Thoracic aorta (tissue), 2 donors: ENCODE data around the gene INPP5A. TPM values are rescaled to one million over a fixed set of nuclear protein-coding genes. Genes with fewer than 3 reads are reported as not detected.
"Not testable (repeated sequence)": the region's sequence is repeated elsewhere in the genome, so short reads cannot be mapped to it uniquely, and the experiment has no call there.

ENCODE experiments used
- ATAC-seq: fragments of 150-250 bp; one replicate; pipeline ENCODE4 v1.8.0; 2017; ENCODE audit warnings: low read depth; ENCODE audit not compliant: insufficient number of reproducible peaks, low FRiP score
- DNase-seq: peaks from one replicate; pipeline ENCODE4 v3.0.0-alpha.2; 2020; ENCODE audit warnings: low spot score
- H3K27ac ChIP-seq, 2 donors: fragments of 200-600 bp; sonication (generic); 1 replicate in 1 of 2; 2 replicates in 1 of 2; pipeline ENCODE4 v1.5.1; 2016; ENCODE audit warnings: mild to moderate bottlenecking in 2 of 2, moderate library complexity in 2 of 2
- H3K27me3 ChIP-seq: fragments of 200-600 bp; sonication (generic); replicated peaks from 2 replicates; pipeline ENCODE4 v1.6.0; 2016; ENCODE audit warnings: mild to moderate bottlenecking; ENCODE audit not compliant: insufficient read depth
- H3K36me3 ChIP-seq: fragments of 200-600 bp; sonication (generic); one replicate; pipeline ENCODE4 v1.5.1; 2016
- H3K4me1 ChIP-seq, 2 donors: fragments of 200-600 bp; sonication (generic); 1 replicate in 1 of 2; 2 replicates in 1 of 2; pipeline versions ENCODE4 v1.5.1 to v1.6.0; 2016; ENCODE audit warnings: low read depth in 2 of 2, mild to moderate bottlenecking in 1 of 2; ENCODE audit not compliant: control insufficient read depth in 1 of 2
- H3K4me3 ChIP-seq: fragments of 200-600 bp; sonication (generic); 2 replicates; pipeline ENCODE4 v1.5.1; 2016; ENCODE audit warnings: mild to moderate bottlenecking
- H3K9me3 ChIP-seq: fragments of 200-600 bp; sonication (generic); 2 replicates; pipeline ENCODE4 v1.5.1; 2016
- CTCF ChIP-seq: fragments of 200-600 bp; sonication (generic); IDR thresholded peaks from one replicate; pipeline ENCODE4 v1.5.1; 2019; ENCODE audit warnings: antibody characterized with exemption
- total RNA-seq, 2 donors: library from RNA; depleted of rRNA; stranded (reverse); fragments of >200 nt; gene quantifications; one replicate each; pipeline versions ENCODE4 v1.1.0 to v1.2.3, GENCODE V29; 2016

Gene INPP5A
- total RNA-seq, 2 donors from 2014 or later = 120 to 142 TPM

- ATAC-seq = no peak
- Histone ChIP-seq H3K36me3 (peaks cover 24% of the 10 kb centered on the region), H3K27ac (no peak overlapping the region)
These were observed 201.1 kb downstream of the INPP5A start for GRCh38 chr10:132738454-132739224.

GRCh38 chr10:132739225-132739613 lies 201.6 kb downstream of the INPP5A start:
- H3K9me3 ChIP-seq = no peaks in the 10 kb centered on the region
- DNase-seq (no peak), ATAC-seq (no peak)
- no peaks in the 10 kb centered on the region for H3K27me3 ChIP-seq
- H3K36me3 ChIP-seq = peaks cover 19% of the 10 kb centered on the region
- H3K4me1 ChIP-seq = no peaks in the 10 kb centered on the region
- H3K27ac ChIP-seq = no peak overlapping the region
- no peak overlapping the region for H3K4me3 ChIP-seq
- no peak for TF ChIP-seq CTCF

More at GRCh38 chr10:132738454-132739224, 201.1 kb downstream of the INPP5A start:
- Histone ChIP-seq H3K9me3 (no peaks in the 10 kb centered on the region), H3K27me3 (no peaks in the 10 kb centered on the region), H3K4me1 (no peaks in the 10 kb centered on the region), H3K4me3 (no peak overlapping the region)
- DNase-seq = no peak
- no peak for TF ChIP-seq CTCF

- H3K36me3 ChIP-seq = peaks cover 15% of the 10 kb centered on the region
- H3K9me3 ChIP-seq = no peaks in the 10 kb centered on the region
- no peak overlapping the region for H3K27ac ChIP-seq
- no peaks in the 10 kb centered on the region for H3K4me1 ChIP-seq
- no peak overlapping the region for H3K4me3 ChIP-seq
- ATAC-seq (no peak), DNase-seq (no peak)
- no peak for TF ChIP-seq CTCF
- H3K27me3 ChIP-seq = no peaks in the 10 kb centered on the region
These were observed 203.0 kb downstream of the INPP5A start for GRCh38 chr10:132740588-132740987.

GRCh38 chr10:132742167-132742836 lies 204.7 kb downstream of the INPP5A start:
- no peak for DNase-seq
- ATAC-seq = no peak
- TF ChIP-seq CTCF = no peak
- Histone ChIP-seq H3K36me3 (peaks cover 12% of the 10 kb centered on the region), H3K4me1 (no peaks in the 10 kb centered on the region), H3K4me3 (no peak overlapping the region), H3K27me3 (no peaks in the 10 kb centered on the region), H3K27ac (no peak overlapping the region), H3K9me3 (no peaks in the 10 kb centered on the region)

- H3K4me1 ChIP-seq = no peaks in the 10 kb centered on the region
- H3K4me3 ChIP-seq = no peak overlapping the region
- no peaks in the 10 kb centered on the region for H3K27me3 ChIP-seq
- H3K9me3 ChIP-seq = no peaks in the 10 kb centered on the region
- peaks cover 12% of the 10 kb centered on the region for H3K36me3 ChIP-seq
- ATAC-seq (no peak), DNase-seq (no peak)
- H3K27ac ChIP-seq = no peak overlapping the region
- no peak for TF ChIP-seq CTCF
These were observed 205.2 kb downstream of the INPP5A start for GRCh38 chr10:132742837-132743194.

DNA sequence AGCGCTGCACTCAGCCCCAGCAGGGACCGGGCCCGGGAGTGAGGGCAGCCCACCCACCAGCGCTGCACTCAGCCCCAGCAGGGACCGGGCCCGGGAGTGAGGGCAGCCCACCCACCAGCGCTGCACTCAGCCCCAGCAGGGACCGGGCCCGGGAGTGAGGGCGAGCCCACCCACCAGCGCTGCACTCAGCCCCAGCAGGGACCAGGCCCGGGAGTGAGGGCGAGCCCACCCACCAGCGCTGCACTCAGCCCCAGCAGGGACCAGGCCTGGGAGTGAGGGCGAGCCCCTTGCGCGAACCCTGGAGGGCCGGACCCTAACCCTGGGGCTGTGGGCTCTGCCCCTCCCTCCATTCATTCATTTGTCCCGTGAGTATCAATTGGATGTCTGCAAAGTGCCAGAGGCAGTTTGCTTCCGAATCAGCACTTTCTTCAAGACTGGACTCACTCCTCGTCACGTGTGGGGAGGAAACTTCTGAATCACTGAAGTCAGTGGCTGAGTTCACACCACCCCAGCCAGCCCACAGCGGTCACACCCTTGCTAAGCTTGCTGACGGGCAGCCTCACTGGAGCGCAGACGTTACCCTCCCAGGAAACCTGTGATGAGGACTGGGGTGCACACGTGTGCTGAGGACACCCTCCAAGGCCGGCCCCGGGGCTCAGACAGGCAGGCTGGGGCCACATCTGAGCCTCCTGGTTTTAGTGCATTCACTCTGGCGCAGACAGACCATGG lies 205.8 kb downstream of the INPP5A start:
- not testable (repeated sequence) for ATAC-seq, DNase-seq
- peaks cover 12% of the 10 kb centered on the region for H3K36me3 ChIP-seq

More for the DNA sequence above, 205.8 kb downstream of the INPP5A start:
- not testable (repeated sequence) for H3K27ac ChIP-seq, H3K9me3 ChIP-seq, H3K27me3 ChIP-seq, H3K4me3 ChIP-seq, H3K4me1 ChIP-seq
